Measurements from ENCODE around the gene FIG4.

- TF ChIP-seq NFE2L2 (conservative IDR thresholded peaks at IDR 0.05; ENCODE audit: low read length) (no peak), POLR2A (IDR thresholded peaks at IDR 0.05; ENCODE audit: low read length) (no peak)
- TF ChIP-seq, protein P1, sequence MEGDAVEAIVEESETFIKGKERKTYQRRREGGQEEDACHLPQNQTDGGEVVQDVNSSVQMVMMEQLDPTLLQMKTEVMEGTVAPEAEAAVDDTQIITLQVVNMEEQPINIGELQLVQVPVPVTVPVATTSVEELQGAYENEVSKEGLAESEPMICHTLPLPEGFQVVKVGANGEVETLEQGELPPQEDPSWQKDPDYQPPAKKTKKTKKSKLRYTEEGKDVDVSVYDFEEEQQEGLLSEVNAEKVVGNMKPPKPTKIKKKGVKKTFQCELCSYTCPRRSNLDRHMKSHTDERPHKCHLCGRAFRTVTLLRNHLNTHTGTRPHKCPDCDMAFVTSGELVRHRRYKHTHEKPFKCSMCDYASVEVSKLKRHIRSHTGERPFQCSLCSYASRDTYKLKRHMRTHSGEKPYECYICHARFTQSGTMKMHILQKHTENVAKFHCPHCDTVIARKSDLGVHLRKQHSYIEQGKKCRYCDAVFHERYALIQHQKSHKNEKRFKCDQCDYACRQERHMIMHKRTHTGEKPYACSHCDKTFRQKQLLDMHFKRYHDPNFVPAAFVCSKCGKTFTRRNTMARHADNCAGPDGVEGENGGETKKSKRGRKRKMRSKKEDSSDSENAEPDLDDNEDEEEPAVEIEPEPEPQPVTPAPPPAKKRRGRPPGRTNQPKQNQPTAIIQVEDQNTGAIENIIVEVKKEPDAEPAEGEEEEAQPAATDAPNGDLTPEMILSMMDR (IDR thresholded peaks at IDR 0.05) = no peak
Observed at GRCh38 chr6:109768485-109768884, 77.4 kb downstream of the FIG4 start.

Measured in A549 (cell line).